GM12878 (cell line): ENCODE data around the gene SLAMF9. TPM values are rescaled to one million over a fixed set of nuclear protein-coding genes. Genes with fewer than 3 reads are reported as not detected.

Experiments
- ASH2L ChIP-seq: fragments of 300-600, 200-600 bp; sonication (generic); IDR thresholded peaks from 2 replicates; pipeline ENCODE4 v1.6.1; 2017; ENCODE audit warnings: low read depth, mild to moderate bottlenecking, borderline replicate concordance
- ATF3 ChIP-seq: IDR thresholded peaks from 2 replicates; pipeline ENCODE4 v1.6.1; 2011; ENCODE audit warnings: low read depth, mild to moderate bottlenecking, low read length, moderate library complexity, borderline replicate concordance; ENCODE audit errors: extremely low read depth
- CBX5 ChIP-seq: sonication (generic); IDR thresholded peaks from 2 replicates; pipeline ENCODE4 v1.6.1; 2016; ENCODE audit warnings: low read depth, moderate library complexity, mild to moderate bottlenecking, inconsistent platforms
- CHD4 ChIP-seq: fragments of 200-600 bp; sonication (generic); IDR thresholded peaks from 2 replicates; pipeline ENCODE4 v1.6.1; 2016; ENCODE audit warnings: mild to moderate bottlenecking
- FOXM1 ChIP-seq: IDR thresholded peaks from 2 replicates; pipeline ENCODE4 v1.6.1; 2012; ENCODE audit warnings: low read depth, mild to moderate bottlenecking, inconsistent platforms, low read length, moderate library complexity
- LARP7 ChIP-seq: fragments of 450-650 bp; IDR thresholded peaks from 2 replicates; pipeline ENCODE4 v1.6.1; 2017; ENCODE audit warnings: mild to moderate bottlenecking
- MEF2A ChIP-seq: IDR thresholded peaks from 2 replicates; pipeline ENCODE4 v1.6.1; 2011; ENCODE audit warnings: low read depth, mild to moderate bottlenecking, low read length, moderate library complexity; ENCODE audit not compliant: insufficient read depth
- MTA3 ChIP-seq: IDR thresholded peaks from 2 replicates; pipeline ENCODE4 v1.6.1; 2012; ENCODE audit warnings: low read length, inconsistent platforms, borderline replicate concordance
- PML ChIP-seq: IDR thresholded peaks from 2 replicates; pipeline ENCODE4 v1.6.1; 2012; ENCODE audit warnings: low read length, inconsistent platforms
- RAD51 ChIP-seq: fragments of 450-650 bp; IDR thresholded peaks from 2 replicates; pipeline ENCODE4 v1.6.1; 2016; ENCODE audit warnings: moderate library complexity, mild to moderate bottlenecking, inconsistent platforms
- RELB ChIP-seq: fragments of 450-650 bp; IDR thresholded peaks from 2 replicates; pipeline ENCODE4 v1.6.1; 2017; ENCODE audit warnings: low read depth, mild to moderate bottlenecking, moderate library complexity
- RUNX3 ChIP-seq: IDR thresholded peaks from 2 replicates; pipeline ENCODE4 v1.6.1; 2012; ENCODE audit warnings: low read length, inconsistent platforms
- SIN3A ChIP-seq: IDR thresholded peaks from 2 replicates; pipeline ENCODE4 v1.6.1; 2012; ENCODE audit warnings: low read depth, low read length, improper control_type of control experiment
- SMAD1 ChIP-seq: fragments of 450-650 bp; IDR thresholded peaks from 2 replicates; pipeline ENCODE4 v1.6.1; 2018; ENCODE audit warnings: mild to moderate bottlenecking, low read depth; ENCODE audit not compliant: partially characterized antibody
- SMARCA5 ChIP-seq: fragments of 450-650 bp; IDR thresholded peaks from 2 replicates; pipeline ENCODE4 v1.6.1; 2017; ENCODE audit warnings: mild to moderate bottlenecking
- SREBF1 ChIP-seq: IDR thresholded peaks from 2 replicates; pipeline ENCODE4 v1.6.1; 2012; ENCODE audit warnings: mild to moderate bottlenecking, low read length
- SRF ChIP-seq, 2 experiments: IDR thresholded peaks; 2 replicates each; pipeline ENCODE4 v1.6.1; 2011; ENCODE audit warnings: low read depth in 2 of 2, low read length in 2 of 2, mild to moderate bottlenecking in 1 of 2, moderate library complexity in 1 of 2
- TAF1 ChIP-seq: IDR thresholded peaks from 2 replicates; pipeline ENCODE4 v1.6.1; 2011; ENCODE audit warnings: mild to moderate bottlenecking, low read depth, low read length, borderline replicate concordance
- USF1 ChIP-seq: IDR thresholded peaks from 2 replicates; pipeline ENCODE4 v1.6.1; 2011; ENCODE audit warnings: borderline replicate concordance, low read depth, mild to moderate bottlenecking, moderate library complexity, mixed read lengths, low read length; ENCODE audit not compliant: insufficient read depth; ENCODE audit errors: extremely low read length
- ZNF592 ChIP-seq: fragments of 450-650 bp; IDR thresholded peaks from 2 replicates; pipeline ENCODE4 v1.6.1; 2017; ENCODE audit warnings: mild to moderate bottlenecking, moderate library complexity
- ZNF622 ChIP-seq: fragments of 450-650 bp; IDR thresholded peaks from 2 replicates; pipeline ENCODE4 v1.6.1; 2017; ENCODE audit warnings: mild to moderate bottlenecking, inconsistent platforms
- polyA plus RNA-seq, 11 experiments: library from polyadenylated mRNA; depleted of rRNA in 4 of 11; unstranded in 6 of 11; stranded (reverse) in 5 of 11; fragments of >200 nt; fragmentation: Nextera tagmentation in 4 of 11; fragmentation: Illumina TruSeq in 1 of 11; extraction: Ambion mirVana in 4 of 11; extraction: Trizol in 1 of 11; gene quantifications; 1 replicate in 1 of 11; 2 replicates in 10 of 11; pipeline versions ENCODE4 v1.2.1 to v1.2.3, GENCODE V29; 2011 to 2016; ENCODE audit warnings: inconsistent platforms in 2 of 11, missing spikeins in 2 of 11, low read depth in 1 of 11
- total RNA-seq, 4 experiments: library from RNA; depleted of rRNA in 3 of 4; stranded (reverse); fragments of >200 nt in 3 of 4; fragmentation: Illumina TruSeq in 1 of 4; extraction: Trizol in 1 of 4; gene quantifications; 2 replicates each; pipeline versions ENCODE4 v1.2.1 to v1.2.3, GENCODE V29; 2013 to 2021
- TF ChIP-seq, protein P1 (sequence below): fragments of 450-650 bp; IDR thresholded peaks from 2 replicates; pipeline ENCODE4 v1.6.1; 2017; ENCODE audit warnings: borderline replicate concordance

Gene SLAMF9
- total and polyA plus RNA-seq, 10 of the 15 experiments (the other 5 are each of a cell fraction or from before 2014, with no cell fraction given), result not detected

DNA sequence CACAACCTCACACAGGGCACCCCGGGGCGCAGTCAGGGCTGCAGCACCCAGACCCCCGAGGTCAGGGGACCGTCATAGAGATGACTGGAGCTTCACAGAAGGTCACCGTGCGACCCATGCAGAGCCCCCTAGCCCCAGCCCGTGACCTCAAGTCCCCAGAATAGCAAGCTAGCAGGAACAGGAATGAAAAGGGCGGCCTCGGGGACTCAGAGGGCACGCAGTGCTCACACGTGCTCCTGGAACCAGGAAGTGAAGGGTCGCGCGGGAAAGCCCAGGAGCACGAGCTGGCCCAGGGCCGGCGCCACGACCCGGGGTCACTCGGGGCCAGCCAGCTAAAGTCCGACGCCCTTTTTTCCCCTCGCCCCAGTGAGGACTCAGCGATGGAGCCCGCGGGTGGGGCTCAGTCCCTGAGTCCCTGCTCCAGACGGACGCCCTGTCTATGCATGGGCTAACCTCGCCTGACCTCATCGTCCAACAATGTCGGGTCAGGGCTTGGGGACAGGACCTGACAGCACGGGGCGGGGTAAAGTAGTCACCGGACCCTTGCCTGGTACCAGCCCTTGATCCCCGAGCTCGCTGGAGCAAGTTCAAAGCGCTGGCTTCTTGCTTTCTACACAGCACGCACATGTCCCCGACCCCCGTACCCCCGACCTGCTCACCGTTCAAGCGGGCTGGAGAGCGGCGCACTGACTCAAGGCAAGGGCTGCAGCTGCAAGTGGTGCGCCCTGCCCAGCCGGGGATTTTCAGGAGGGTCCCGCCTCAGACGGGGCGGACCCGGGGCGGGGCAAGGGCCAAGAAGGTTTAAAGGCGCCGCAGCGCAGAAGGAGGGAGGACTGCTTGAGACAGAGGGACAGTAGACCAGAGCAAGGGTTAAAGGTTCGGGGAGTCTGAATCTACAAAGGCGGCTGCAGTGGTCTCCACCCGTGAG lies 29.0 kb downstream of the SLAMF9 start, which contains the start of gene TAGLN2 (continued):
- TF ChIP-seq RELB, result peak; percentile 87
- TF ChIP-seq CBX5, result no peak
- TF ChIP-seq USF1, result no peak
- TF ChIP-seq SMARCA5, result peak; percentile 68; the same call in 1 of the 2 replicates
- TF ChIP-seq RAD51, result no peak
- TF ChIP-seq ZNF622, result no peak
- TF ChIP-seq FOXM1, result 0 out of 2 replicates have a peak, but pooled peaks have one; percentile 24
- TF ChIP-seq LARP7, result peak; percentile 81
- no peak for TF ChIP-seq MEF2A
- TF ChIP-seq ZNF592, result no peak
- no peak for TF ChIP-seq SRF (IDR thresholded peaks at IDR 0.05; ENCODE audit: low read depth in 2 of 2, low read length in 2 of 2)
- TF ChIP-seq CHD4, result no peak
- no peak for TF ChIP-seq SREBF1
- peak; percentile 93 for TF ChIP-seq PML
- TF ChIP-seq, protein P1, sequence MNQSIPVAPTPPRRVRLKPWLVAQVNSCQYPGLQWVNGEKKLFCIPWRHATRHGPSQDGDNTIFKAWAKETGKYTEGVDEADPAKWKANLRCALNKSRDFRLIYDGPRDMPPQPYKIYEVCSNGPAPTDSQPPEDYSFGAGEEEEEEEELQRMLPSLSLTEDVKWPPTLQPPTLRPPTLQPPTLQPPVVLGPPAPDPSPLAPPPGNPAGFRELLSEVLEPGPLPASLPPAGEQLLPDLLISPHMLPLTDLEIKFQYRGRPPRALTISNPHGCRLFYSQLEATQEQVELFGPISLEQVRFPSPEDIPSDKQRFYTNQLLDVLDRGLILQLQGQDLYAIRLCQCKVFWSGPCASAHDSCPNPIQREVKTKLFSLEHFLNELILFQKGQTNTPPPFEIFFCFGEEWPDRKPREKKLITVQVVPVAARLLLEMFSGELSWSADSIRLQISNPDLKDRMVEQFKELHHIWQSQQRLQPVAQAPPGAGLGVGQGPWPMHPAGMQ, result no peak
- TF ChIP-seq SIN3A, result no peak
- TF ChIP-seq SMAD1, result peak; percentile 69
- no peak for TF ChIP-seq ATF3
- TF ChIP-seq TAF1, result peak; percentile 98
- no peak for TF ChIP-seq ASH2L
- no peak for TF ChIP-seq MTA3
- no peak for TF ChIP-seq RUNX3
